Calu3 (cell line): ENCODE results near the gene SOX12. TPM values are rescaled to one million over a fixed set of nuclear protein-coding genes. Genes with fewer than 3 reads are reported as not detected.
A peak's percentile ranks its signal among the peaks of the same experiment; 100 is the strongest.
"Not testable (repeated sequence)": the region's sequence is repeated elsewhere in the genome, so short reads cannot be mapped to it uniquely, and the experiment has no call there.

ENCODE experiments used
- BruUV-seq: library from RNA; stranded (reverse); fragments of 400-500 nt; replicated peaks from 2 replicates; lab custom pipeline; 2021; lab: Mats Ljungman, UMichigan
- CTCF ChIA-PET: fragments of 300-600 bp; sonication (Branson Sonifier 250); formaldehyde crosslinking; loops from one replicate; lab custom pipeline; 2022; ENCODE audit warnings: antibody characterized with exemption; lab: Charles Lee
- DNase-seq: peaks from one replicate; pipeline ENCODE4 v3.0.0; 2022
- H3K27ac Mint-ChIP-seq: one replicate; pipeline ENCODE4 v1.8.0; 2022; ENCODE audit warnings: mixed read lengths; ENCODE audit not compliant: unreplicated experiment
- H3K27me3 Mint-ChIP-seq: one replicate; pipeline ENCODE4 v1.8.0; 2022; ENCODE audit warnings: mixed read lengths; ENCODE audit not compliant: unreplicated experiment
- H3K36me3 Mint-ChIP-seq: one replicate; pipeline ENCODE4 v1.8.0; 2022; ENCODE audit warnings: mild to moderate bottlenecking, moderate library complexity, mixed read lengths; ENCODE audit not compliant: insufficient read depth, unreplicated experiment
- H3K4me1 Mint-ChIP-seq: one replicate; pipeline ENCODE4 v1.8.0; 2022; ENCODE audit warnings: mild to moderate bottlenecking, low read depth, mixed read lengths; ENCODE audit not compliant: unreplicated experiment
- H3K4me3 Mint-ChIP-seq: one replicate; pipeline ENCODE4 v1.8.0; 2022; ENCODE audit warnings: mild to moderate bottlenecking, low read depth, moderate library complexity, mixed read lengths; ENCODE audit not compliant: unreplicated experiment
- H3K9me3 Mint-ChIP-seq: one replicate; pipeline ENCODE4 v1.8.0; 2022; ENCODE audit warnings: low read depth, mixed read lengths; ENCODE audit not compliant: unreplicated experiment
- intact Hi-C: fragments of 100-400 bp; cut with micrococcal nuclease; formaldehyde crosslinking; loops from one replicate; pipeline ENCODE4 v1.10.0; 2022; ENCODE audit not compliant: unreplicated experiment
- total RNA-seq: library from RNA; stranded (reverse); gene quantifications from 2 replicates; pipeline ENCODE4 v1.2.3, GENCODE V29; 2022
- TF ChIP-seq, protein P1 (sequence below): fragments of 200-600 bp; IDR thresholded peaks from one replicate; pipeline ENCODE4 v1.8.0; 2022; ENCODE audit warnings: antibody characterized with exemption; ENCODE audit not compliant: unreplicated experiment

Gene SOX12
- total RNA-seq, 1 experiment from 2014 or later = 13.6 TPM

GRCh38 chr20:370977-371754 lies 45.8 kb downstream of the SOX12 start:
- no peaks in the 10 kb centered on the region for H3K27me3 Mint-ChIP-seq
- BruUV-seq = TSS peak; percentile 90
- H3K9me3 Mint-ChIP-seq = peaks cover 4% of the 10 kb centered on the region
- TF ChIP-seq, protein P1, sequence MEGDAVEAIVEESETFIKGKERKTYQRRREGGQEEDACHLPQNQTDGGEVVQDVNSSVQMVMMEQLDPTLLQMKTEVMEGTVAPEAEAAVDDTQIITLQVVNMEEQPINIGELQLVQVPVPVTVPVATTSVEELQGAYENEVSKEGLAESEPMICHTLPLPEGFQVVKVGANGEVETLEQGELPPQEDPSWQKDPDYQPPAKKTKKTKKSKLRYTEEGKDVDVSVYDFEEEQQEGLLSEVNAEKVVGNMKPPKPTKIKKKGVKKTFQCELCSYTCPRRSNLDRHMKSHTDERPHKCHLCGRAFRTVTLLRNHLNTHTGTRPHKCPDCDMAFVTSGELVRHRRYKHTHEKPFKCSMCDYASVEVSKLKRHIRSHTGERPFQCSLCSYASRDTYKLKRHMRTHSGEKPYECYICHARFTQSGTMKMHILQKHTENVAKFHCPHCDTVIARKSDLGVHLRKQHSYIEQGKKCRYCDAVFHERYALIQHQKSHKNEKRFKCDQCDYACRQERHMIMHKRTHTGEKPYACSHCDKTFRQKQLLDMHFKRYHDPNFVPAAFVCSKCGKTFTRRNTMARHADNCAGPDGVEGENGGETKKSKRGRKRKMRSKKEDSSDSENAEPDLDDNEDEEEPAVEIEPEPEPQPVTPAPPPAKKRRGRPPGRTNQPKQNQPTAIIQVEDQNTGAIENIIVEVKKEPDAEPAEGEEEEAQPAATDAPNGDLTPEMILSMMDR = no peak
- peaks cover 61% of the 10 kb centered on the region for H3K4me1 Mint-ChIP-seq
- H3K36me3 Mint-ChIP-seq = peaks cover 35% of the 10 kb centered on the region
- no peak overlapping the region for H3K4me3 Mint-ChIP-seq
- H3K27ac Mint-ChIP-seq = peak overlapping the region; percentile 97
- CTCF ChIA-PET = interaction anchor here (0.6 to 1.6 kb wide), 5 partner anchors 8 to 37 kb away, joined by 4 to 9 read pairs (median 5); partner anchors contain the start of genes RBCK1 and TRIB3
- intact Hi-C loops = no loop called here
- no peak for DNase-seq

DNA sequence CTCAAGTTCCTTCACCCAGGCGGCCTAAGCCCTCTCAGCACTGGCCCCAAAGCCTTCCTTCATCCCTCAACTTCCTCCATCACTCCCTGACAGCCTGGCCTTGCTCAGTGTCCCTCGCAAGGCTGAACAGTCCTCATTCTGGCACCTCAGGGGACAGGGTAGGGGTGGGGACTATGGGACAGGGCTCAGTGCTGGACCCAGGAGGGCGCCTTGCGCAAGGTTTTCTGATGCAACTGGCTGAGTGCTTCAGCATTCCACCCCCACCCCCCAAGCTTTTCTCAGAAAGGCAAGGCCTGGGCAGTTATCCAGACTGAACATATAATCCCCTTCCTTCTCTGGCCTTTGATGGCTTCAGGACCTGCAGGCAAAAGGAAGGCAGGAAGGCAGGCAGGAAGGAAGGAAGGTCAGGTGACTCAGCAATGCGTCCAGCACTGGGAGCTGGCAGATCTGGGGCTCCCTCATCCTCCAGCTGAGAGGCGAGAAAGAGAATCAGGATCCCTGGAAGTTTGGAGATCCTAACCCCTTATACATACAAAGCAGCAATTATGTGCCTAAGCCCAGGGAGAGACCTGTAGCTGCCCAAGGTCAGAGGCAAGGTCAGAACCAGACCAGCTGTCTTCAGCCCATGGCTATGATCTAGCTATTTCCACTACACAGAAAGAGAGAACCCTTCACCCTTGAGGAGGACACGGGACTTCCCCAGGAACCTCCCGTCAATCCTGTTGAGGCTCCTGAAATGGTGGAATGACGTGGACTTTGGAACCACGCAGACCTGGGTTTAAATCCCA lies 46.6 kb downstream of the SOX12 start:
- Mint-ChIP-seq H3K4me1 (peaks cover 53% of the 10 kb centered on the region), H3K9me3 (peaks cover 4% of the 10 kb centered on the region), H3K4me3 (peak overlapping the region; percentile 26), H3K27ac (peak overlapping the region; percentile 97), H3K36me3 (peaks cover 29% of the 10 kb centered on the region), H3K27me3 (no peaks in the 10 kb centered on the region)
- DNase-seq = peak; percentile 83
- no TSS peak for BruUV-seq
- TF ChIP-seq, protein P1 = no peak
- intact Hi-C loops = no loop called here
- CTCF ChIA-PET = interaction anchor here (0.6 to 1.6 kb wide), 10 partner anchors 9 to 41 kb away, joined by 3 to 9 read pairs (median 4); partner anchors contain the start of genes RBCK1 and TRIB3

DNA sequence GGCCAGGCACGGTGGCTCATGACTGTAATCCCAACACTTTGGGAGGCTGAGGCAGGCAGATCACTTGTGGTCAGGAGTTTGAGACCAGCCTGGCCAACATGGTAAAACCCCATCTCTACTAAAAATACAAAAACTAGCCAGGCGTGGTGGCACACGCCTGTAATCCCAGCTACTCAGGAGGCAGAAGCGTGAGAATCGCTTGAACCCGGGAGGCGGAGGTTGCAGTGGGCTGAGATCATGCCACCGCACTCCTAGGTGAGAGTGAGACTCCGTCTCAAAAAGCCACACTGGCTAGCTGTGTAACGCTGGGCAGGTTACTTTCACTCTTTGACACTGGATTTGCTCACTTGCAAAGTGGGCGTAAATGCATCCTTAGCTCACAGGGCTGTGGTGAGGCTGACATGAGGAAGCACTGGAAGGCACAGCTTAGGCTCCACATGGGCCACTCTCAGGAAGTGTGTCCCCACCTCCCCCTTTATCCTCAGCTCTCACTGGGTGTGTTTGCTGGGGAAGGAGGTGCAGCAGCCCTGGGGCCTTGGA lies 47.3 kb downstream of the SOX12 start:
- BruUV-seq, DNase-seq, H3K9me3 Mint-ChIP-seq, intact Hi-C loops, H3K27me3 Mint-ChIP-seq: not testable (repeated sequence)
- Mint-ChIP-seq H3K36me3 (peaks cover 29% of the 10 kb centered on the region), H3K4me3 (peak overlapping the region; percentile 26), H3K27ac (peak overlapping the region; percentile 97), H3K4me1 (peaks cover 48% of the 10 kb centered on the region)
- CTCF ChIA-PET = interaction anchor here (0.7 to 1.6 kb wide), 7 partner anchors 8 to 35 kb away, joined by 3 to 9 read pairs (median 6); partner anchors contain the start of gene RBCK1

- peaks cover 30% of the 10 kb centered on the region for H3K36me3 Mint-ChIP-seq
- TF ChIP-seq, protein P1 = no peak
- CTCF ChIA-PET = interaction anchor here (1.5 kb wide), 1 partner anchor 9 kb away, joined by 7 read pairs; no protein-coding TSS in a partner anchor
- no peak for DNase-seq
- no peak overlapping the region for H3K4me3 Mint-ChIP-seq
- H3K27me3 Mint-ChIP-seq = no peaks in the 10 kb centered on the region
- peak overlapping the region; percentile 97 for H3K27ac Mint-ChIP-seq
- peaks cover 4% of the 10 kb centered on the region for H3K9me3 Mint-ChIP-seq
- H3K4me1 Mint-ChIP-seq = peaks cover 48% of the 10 kb centered on the region
- no TSS peak for BruUV-seq
- intact Hi-C loops = no loop called here
These were observed 48.0 kb downstream of the SOX12 start for GRCh38 chr20:373171-373890.
